A172 (cell line): ENCODE results near the gene TRIB2. TPM values are rescaled to one million over a fixed set of nuclear protein-coding genes. Genes with fewer than 3 reads are reported as not detected.

ENCODE experiments used
- DNase-seq: peaks from one replicate; pipeline ENCODE4 v3.0.0-alpha.2; 2015; ENCODE audit warnings: low spot score
- total RNA-seq: library from RNA; depleted of rRNA; stranded (reverse); fragments of >200 nt; shearing (Covaris generic); gene quantifications from 2 replicates; pipeline ENCODE4 v1.2.3, GENCODE V29; 2014

TRIB2 gene
- total RNA-seq, 1 experiment from 2014 or later = 8.3 TPM

- DNase-seq = peak; percentile 32
Observed at GRCh38 chr2:12700989-12701388, 15.7 kb upstream of the TRIB2 start.

DNA sequence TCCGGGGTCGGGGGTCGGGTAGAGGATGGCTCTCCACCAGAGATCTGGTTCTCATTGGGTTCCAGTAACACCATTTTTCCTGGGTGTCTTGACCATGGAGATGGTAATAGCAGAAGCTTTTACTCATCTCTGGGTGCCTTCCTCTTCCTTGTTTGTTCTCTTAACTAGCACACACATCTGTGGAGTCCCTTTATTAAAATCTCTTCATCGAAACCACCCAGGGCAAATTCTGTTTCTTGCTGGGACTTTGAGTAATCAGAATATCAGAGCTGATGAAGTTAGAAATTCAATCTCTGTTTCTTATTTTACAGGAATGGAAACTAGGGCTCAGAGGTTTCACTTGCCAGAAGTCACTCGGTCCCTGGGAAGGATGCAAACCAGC is 15.0 kb upstream of the TRIB2 start:
- no peak for DNase-seq

DNA sequence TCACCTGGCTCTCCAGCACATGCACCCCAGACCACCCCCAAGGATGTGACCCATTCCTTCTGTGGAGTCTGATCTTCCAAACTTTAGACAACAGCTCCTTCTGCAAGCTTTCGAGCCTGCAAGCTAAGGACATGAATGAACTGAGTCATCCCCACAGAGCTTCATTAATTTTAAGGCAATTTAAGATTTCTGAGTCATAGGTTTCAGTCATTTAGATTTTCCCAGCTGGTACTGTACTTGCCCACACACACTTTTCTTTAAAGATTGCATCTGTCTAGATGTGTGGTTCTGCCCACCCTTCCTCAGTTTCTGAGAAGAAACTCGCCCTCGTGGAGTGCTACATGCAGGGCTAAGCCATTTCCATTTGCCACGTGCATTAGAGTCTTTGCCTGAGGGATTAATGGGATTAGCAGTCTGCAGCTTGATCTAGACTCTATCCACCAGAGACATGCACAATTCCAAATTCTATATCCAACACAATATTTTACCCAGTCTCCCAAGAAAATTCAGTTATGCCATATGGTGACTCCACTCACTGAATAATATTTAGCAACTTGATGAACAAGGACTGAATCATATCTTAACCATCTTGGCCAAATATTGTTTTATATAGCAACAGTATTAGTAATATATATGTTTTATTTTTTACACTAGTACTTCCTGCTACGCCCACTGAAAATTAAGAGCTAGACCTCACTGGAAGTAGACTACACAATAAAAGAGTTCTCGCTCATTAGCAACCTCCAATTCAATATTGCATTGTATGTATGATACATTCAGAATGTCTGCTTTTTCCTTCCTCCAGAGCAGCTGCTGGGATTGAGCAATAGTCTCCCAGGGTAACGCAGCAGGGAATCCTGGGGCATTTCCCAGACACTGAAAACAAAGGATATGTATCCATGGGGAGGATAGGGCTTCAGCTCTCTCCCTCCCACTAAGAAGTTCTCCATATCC is 14.3 kb upstream of the TRIB2 start:
- DNase-seq = peak; percentile 70

DNA sequence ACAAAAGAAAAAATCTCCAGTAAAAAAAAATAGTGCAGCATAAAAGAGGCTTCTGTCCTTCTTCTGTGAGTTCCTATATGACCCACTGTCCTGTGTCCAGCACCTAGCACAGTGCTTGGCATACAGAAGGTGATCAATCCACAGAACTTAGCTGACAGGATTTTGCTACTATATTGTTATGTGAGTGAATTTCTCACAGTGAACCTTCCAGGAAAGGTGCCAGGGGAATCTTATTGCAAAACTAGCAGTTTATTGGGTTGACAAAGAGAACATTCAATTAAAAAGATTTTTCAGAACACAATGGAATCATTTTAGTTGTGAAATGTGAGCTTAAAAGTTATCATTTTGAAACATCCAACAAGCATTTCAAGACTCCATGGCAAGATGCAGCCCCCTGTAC is 12.4 kb upstream of the TRIB2 start:
- no peak for DNase-seq

DNA sequence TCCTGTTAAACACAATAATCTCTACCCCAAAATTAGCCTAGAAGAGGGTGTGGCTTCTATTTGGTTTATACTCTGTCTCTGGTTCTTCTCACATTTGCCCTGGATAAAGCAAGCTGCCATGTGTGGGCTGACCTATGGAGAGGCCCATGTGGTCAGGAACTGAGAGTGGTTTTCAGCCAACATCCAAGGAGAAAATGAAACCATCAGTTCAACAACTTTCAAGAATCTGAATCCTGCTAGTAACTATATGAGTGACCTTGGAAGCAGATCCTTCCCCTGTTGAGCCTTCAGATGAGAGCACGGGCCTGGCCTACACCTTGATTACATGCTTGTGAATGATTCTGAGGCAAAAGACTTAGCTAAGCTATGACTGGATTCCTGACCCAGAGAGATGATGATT is 11.5 kb upstream of the TRIB2 start:
- no peak for DNase-seq

DNA sequence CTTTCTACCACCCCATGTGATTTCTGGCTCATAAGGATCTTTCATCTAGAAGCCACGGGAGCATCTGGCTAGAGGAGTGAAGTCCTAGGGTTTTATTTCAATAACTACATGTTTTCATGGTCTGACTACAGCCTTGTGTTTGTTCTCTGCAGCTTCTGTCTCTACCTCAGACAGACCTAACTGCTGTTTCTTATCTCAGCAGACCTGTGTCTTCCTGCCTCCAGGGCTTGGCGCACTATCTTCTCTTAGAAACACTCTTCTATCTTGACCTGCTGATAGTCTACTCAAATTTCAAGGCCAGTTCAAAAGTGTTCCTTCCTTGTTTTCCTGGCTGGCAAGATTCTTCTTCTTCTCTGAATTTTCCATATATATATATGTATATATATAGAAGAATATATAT is 11.0 kb upstream of the TRIB2 start:
- no peak for DNase-seq

DNA sequence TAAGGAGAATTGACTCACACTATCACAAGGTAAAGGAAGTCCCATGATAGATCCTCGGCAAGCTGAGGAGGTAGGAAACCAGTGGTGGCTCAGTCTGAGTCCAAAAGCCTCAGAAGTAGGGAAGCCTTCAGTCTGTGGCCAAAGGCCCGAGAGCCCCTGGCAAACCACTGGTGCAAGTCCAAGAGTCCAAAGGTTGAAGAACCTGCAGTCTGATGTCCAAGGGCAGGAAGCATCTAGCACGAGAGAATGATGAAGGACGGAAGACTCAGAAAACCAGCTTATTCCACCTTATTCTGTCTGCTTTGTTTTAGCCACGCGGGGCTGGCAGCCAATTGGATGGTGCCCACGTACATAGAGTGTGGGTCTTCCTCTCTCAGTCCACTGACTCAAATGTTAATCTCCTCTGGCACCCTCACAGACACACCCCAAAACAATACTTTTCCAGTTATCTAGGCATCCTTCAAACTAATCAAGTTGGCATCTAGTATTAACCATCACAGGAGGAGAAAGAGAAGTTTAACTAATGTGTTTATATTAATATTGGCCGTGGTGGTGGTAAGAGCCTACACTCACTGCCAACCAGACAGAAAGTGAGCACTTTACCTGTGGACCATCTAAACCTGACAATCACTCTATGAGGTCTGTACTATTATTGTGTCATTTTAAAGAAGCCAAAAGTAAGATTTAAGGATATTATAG is 8.1 kb upstream of the TRIB2 start:
- DNase-seq = no peak

DNA sequence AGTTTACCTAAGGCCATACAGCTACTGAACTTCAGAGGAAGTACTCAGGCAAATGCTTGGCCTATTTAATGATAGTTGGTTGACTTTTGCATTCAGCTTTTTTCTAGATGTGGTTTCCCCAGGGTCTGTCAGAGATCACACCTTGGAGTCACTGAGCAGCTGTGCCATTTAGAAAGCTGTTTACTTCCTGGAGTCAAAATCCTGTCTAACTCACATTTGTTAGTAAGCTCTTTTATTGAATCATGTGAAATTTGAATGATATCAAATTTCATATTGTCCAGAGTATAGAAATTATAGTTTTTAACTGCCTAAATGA is 7.6 kb upstream of the TRIB2 start:
- DNase-seq = no peak

DNA sequence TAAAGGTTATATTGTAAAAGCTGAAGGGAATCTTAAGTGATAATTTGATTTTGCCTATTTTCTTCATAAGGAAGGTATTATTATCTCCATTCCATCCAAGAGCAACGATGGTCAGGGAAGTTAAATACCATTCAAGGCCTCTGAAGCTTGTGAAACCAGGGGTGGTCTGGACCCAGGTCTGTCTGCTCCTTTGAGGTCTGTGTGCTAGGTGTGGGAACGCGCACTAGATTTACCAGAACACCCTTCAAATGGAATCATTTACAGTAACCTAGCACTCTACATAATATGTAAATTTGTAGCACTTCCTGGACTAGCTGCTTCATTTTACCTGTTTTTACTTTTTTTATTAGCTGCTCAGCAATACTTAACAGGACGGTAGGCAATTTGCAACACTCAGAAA is 6.4 kb upstream of the TRIB2 start:
- no peak for DNase-seq

GRCh38 chr2:12711339-12711738 is 5.4 kb upstream of the TRIB2 start:
- no peak for DNase-seq

GRCh38 chr2:12712881-12713280 is 3.9 kb upstream of the TRIB2 start:
- DNase-seq = no peak

DNA sequence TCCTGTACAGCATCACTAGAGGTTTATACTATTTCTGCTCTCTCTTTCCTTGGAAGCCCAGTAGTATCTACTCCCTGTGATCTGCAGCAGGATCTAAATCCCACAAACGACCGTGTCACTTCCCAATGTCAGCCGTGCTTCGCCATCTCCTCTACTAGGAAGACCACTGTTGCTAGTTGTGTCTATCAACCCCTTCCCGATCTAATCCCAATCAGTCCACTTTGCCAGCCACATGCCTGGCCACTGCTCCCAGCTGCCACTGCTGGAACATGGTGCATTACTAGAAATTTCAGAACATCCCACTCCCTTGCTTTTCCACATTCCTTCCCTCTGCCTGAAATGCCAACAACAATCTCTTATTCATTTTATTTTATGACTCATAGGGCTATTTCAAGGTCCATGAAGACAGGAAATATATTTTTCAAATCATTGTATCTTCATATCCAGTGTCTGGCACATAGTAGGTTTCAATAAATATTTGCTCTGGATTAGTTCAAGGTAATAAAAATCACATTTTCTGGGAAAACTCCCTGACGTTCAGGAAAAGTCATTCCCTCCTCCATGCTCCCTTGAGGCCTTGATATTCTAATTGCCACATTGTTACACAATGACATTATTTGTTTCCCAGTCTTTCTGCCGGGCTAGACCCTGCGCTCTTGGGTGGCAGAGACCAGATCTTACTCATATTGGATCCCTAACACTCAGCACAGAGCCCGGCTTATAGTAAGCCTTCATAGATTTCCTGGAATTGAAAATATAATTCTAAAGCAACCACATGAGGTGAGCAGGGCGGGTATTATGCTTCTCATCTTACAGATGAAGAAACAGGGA is 2.1 kb upstream of the TRIB2 start:
- DNase-seq = peak; percentile 59

DNA sequence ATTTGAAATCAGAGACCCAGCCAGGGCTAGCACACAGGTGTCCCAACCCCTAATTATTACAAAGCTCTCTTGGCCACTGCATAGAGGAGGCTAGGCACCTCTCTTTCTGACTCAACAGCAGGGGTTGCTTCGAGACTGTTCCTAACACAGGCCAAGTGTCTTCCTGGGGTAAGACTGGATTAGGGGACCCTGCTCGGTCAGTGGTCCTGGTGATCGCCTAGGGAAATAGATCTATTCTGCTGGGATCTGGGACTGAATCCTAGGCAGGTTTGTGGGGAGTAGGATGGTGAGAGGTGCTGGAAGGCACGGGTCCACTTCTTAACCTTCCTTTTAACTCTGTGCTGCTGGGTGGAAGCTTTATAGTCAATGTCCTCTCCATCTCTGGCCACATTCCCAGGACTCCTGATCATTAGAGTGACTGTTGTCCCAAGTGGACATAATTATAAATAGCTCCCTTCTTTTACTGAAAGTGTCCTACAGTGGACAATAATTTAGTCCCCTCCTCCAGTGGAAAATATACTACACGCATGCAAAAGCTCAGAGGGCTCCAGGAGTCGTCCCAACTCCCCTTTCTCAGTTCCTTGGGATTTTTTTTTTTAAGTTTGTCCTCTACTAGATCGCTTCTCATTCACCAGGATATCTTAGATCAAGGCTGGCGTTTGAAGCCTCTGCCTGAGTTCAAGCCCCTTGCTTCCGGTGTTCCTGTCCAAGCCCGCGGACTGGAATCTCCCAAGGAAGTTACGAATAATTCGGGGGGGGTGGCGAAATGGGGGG is 1.3 kb upstream of the TRIB2 start:
- DNase-seq = no peak

DNA sequence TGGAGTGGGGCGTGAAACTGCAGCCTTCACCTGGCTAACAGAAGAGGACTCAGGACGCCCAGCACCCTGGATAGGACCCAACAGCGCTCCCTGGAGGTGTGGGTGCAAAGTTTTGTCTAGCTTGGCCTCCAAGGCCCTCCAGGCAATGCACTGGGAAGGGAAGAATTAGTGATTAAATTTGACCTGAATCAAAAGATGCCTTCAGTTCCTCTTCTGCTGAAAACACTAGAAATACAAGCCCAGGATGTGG is 779 bp upstream of the TRIB2 start:
- peak; percentile 69 for DNase-seq

DNA sequence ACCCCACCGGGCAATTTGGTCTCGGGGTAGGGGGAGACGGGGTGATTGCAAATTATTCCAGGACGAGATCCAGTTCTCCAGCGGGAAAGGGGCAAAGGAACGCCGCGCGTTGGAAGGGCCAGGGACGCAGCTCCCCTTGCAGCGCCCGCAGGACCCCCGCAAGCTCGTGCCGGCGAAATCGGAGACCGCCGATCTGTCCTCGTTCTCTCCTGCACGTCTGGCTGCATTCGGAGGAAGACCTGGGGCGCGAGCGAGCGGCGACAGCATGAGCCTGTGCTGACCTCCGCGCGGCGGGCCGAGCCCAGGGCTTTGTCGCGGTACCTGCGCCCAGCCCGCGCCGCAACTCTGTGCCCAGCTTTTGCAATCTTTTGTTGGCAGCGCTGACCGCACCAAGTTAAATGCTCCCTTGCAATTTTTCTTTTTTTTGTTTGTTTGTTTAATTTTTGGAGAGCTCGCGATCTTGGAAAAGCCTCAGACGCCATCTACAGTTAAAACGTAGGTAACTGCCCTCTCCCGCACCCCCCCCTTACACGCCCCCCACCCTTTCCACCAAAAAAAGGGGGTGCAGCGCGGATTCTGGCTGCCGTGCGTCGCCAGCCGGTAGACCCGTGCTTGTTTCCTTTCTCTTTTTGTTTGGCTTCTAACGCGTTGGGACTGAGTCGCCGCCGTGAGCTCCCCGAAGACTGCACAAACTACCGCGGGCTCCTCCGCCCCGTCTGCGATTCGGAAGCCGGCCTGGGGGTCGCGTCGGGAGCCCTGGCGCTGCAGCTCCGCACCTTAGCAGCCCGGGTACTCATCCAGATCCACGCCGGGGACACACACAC is 667 bp downstream of the TRIB2 start:
- DNase-seq = peak; percentile 39

GRCh38 chr2:12718015-12718671 is 1.4 kb downstream of the TRIB2 start:
- DNase-seq = no peak

- no peak for DNase-seq
Observed at GRCh38 chr2:12718711-12719399, 2.1 kb downstream of the TRIB2 start.

DNA sequence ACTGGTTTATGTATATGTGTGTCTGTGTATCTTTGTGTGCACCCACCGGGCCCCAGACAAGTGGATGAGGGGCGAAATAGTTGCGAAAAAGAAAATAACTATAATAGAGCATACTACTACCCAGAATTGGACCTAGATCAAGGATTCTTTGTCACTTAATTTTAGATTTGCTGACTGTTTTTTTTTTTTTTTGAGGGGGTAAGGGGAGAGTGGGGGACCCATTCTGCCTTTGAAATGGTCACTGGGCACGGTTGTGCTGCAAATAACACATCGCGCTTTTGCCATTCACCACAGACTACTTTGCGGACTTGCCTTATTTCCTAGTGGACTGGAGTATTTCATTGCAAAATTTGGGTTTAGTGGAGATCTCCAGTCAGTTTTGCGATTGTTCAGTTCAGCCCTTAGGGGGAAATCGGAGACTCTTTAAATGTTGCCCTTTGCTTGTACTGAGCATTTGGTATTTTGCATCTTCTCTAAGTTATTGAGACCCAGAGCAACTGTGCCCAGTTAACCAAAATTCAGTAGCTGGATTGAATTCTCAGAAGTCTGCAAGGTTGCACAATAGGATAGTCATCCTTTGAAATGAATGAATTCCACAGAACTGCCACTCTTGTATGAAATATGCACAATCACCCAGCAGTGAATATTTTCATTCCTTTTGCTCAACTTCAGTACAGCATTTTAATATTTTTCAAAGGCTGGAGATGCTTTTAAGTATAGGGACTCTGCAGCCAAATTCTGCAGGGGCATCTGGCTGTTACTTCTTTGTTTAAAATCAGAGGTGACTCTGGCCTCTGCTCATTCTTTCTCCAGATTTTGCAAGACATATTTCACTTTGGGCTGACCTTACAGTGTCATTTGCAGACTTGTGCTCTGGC is 2.9 kb downstream of the TRIB2 start:
- DNase-seq = no peak

- no peak for DNase-seq
Observed at GRCh38 chr2:12720278-12720620, 3.5 kb downstream of the TRIB2 start.
